ENCODE results near the gene USHBP1. TPM values are rescaled to one million over a fixed set of nuclear protein-coding genes. Genes with fewer than 3 reads are reported as not detected.

USHBP1 gene
- total and polyA plus RNA-seq, 2 of the 13 experiments (the other 11 are each of a cell fraction or from before 2014, with no cell fraction given): 0.15 to 1.5 TPM

- TF ChIP-seq MYC (CRISPR knock-in tag; IDR thresholded peaks at IDR 0.05; ENCODE audit: borderline replicate concordance) (peak; percentile 28; the same call in 1 of the 2 replicates), RNF2 (conservative IDR thresholded peaks at IDR 0.05; ENCODE audit: low read depth) (no peak), TCF12 (IDR thresholded peaks at IDR 0.05) (no peak), TCF12 (CRISPR knock-in tag; IDR thresholded peaks at IDR 0.05) (no peak), SUZ12 (IDR thresholded peaks at IDR 0.05; ENCODE audit: low read depth, low read length) (no peak), NFIB (CRISPR knock-in tag; IDR thresholded peaks at IDR 0.05; ENCODE audit: borderline replicate concordance) (no peak), ZFP37 (CRISPR knock-in tag; IDR thresholded peaks at IDR 0.05; ENCODE audit: borderline replicate concordance) (no peak), SP4 (CRISPR knock-in tag; IDR thresholded peaks at IDR 0.05) (no peak), NFYC (CRISPR knock-in tag; IDR thresholded peaks at IDR 0.05) (no peak), POGZ (CRISPR knock-in tag; IDR thresholded peaks at IDR 0.05) (no peak), CHD4 (IDR thresholded peaks at IDR 0.05; ENCODE audit: borderline replicate concordance, low read length) (no peak), ZNF501 (CRISPR knock-in tag; IDR thresholded peaks at IDR 0.05) (no peak), FOXK2 (IDR thresholded peaks at IDR 0.05) (no peak), ARID3A (IDR thresholded peaks at IDR 0.05; ENCODE audit: low read depth, low read length) (0 out of 2 replicates have a peak, but pooled peaks have one; percentile 11), HNRNPL (IDR thresholded peaks at IDR 0.05; ENCODE audit: low read depth, low read length) (0 out of 2 replicates have a peak, but pooled peaks have one; percentile 69), MAZ (IDR thresholded peaks at IDR 0.05; ENCODE audit: borderline replicate concordance, low read depth, low read length) (peak; percentile 71; the same call in 1 of the 2 replicates), MAZ (CRISPR knock-in tag; IDR thresholded peaks at IDR 0.05; ENCODE audit: low read depth) (no peak), CSRNP1 (CRISPR knock-in tag; IDR thresholded peaks at IDR 0.05) (no peak), HNF4A (CRISPR knock-in tag; IDR thresholded peaks at IDR 0.05) (peak; percentile 83), MTF2 (CRISPR knock-in tag; IDR thresholded peaks at IDR 0.05; ENCODE audit: borderline replicate concordance) (no peak), ZNF512B (CRISPR knock-in tag; IDR thresholded peaks at IDR 0.05; ENCODE audit: borderline replicate concordance) (no peak), NFE2 (CRISPR knock-in tag; IDR thresholded peaks at IDR 0.05) (no peak), CREB1 (IDR thresholded peaks at IDR 0.05) (no peak), CREB1 (CRISPR knock-in tag; IDR thresholded peaks at IDR 0.05) (peak; percentile 30; the same call in 1 of the 2 replicates), RXRA (CRISPR knock-in tag; IDR thresholded peaks at IDR 0.05) (peak; percentile 93), ZNF775 (CRISPR knock-in tag; IDR thresholded peaks at IDR 0.05; ENCODE audit: borderline replicate concordance) (no peak)
These were observed 24.3 kb downstream of the USHBP1 start (continued) for GRCh38 chr19:17240062-17240752.

Measured in HepG2 (cell line).